ENCODE data around the gene SLCO4A1.

SLCO4A1 gene

DNA sequence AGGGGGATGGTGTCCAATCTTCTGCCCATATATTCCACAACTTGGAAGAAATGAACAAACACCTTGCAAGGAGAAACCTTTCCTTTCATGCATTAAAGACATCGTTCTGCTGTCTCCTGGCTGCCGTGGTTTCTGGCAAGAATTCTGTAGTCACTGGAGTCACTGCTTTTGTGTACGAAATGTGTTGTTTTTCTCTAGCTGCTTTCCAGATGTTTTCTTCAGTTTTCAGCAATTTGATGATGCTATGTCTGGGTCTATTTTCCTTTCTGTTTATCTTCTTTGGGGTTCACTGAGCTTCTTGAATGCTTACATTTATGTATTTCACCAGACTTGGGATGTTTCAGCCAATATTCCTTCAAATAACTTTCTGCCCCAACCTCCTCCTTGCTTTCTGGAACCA lies 40.6 kb upstream of the SLCO4A1 start:
- no peak for ATAC-seq
- no peak for TF ChIP-seq PPARA (CRISPR knock-in tag; IDR thresholded peaks at IDR 0.05; ENCODE audit: borderline replicate concordance)
- TF ChIP-seq, protein P1, sequence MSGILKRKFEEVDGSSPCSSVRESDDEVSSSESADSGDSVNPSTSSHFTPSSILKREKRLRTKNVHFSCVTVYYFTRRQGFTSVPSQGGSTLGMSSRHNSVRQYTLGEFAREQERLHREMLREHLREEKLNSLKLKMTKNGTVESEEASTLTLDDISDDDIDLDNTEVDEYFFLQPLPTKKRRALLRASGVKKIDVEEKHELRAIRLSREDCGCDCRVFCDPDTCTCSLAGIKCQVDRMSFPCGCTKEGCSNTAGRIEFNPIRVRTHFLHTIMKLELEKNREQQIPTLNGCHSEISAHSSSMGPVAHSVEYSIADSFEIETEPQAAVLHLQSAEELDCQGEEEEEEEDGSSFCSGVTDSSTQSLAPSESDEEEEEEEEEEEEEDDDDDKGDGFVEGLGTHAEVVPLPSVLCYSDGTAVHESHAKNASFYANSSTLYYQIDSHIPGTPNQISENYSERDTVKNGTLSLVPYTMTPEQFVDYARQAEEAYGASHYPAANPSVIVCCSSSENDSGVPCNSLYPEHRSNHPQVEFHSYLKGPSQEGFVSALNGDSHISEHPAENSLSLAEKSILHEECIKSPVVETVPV (CRISPR knock-in tag; IDR thresholded peaks at IDR 0.05): no peak
- TF ChIP-seq ESRRG (CRISPR knock-in tag; IDR thresholded peaks at IDR 0.05): no peak
- TF ChIP-seq ZNF565 (CRISPR knock-in tag; conservative IDR thresholded peaks at IDR 0.05; ENCODE audit: low read depth): no peak
- no peak for TF ChIP-seq ZC3H10 (CRISPR knock-in tag; IDR thresholded peaks at IDR 0.05)
- TF ChIP-seq CSDC2 (CRISPR knock-in tag; IDR thresholded peaks at IDR 0.05): no peak
- TF ChIP-seq TCF4 (CRISPR knock-in tag; IDR thresholded peaks at IDR 0.05; ENCODE audit: borderline replicate concordance): no peak
- no peak for TF ChIP-seq BACH2 (CRISPR knock-in tag; IDR thresholded peaks at IDR 0.05; ENCODE audit: borderline replicate concordance)
- TF ChIP-seq ISL1 (CRISPR knock-in tag; IDR thresholded peaks at IDR 0.05): no peak

DNA sequence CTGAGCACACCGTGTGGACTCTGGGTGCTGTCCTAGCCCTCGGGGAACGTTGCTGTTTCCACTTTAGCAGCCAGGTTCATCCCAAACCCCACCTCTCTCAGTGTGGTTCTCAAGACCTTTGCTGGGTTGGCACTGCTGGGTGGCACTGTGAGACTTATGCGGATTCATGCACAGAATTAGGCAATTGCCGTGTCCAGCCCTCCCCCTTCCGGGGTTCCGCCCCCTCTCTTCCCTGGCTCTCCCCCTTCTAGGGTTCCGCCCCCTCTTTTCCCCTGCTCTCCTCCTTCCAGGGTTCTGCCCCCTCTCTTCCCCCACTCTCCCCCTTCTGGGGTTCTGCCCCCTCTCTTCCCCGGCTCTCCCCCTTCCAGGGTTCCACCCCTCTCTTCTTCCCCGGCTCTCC lies 39.8 kb upstream of the SLCO4A1 start:
- TF ChIP-seq OSR1 (CRISPR knock-in tag; IDR thresholded peaks at IDR 0.05) (no peak), ZC3H10 (CRISPR knock-in tag; IDR thresholded peaks at IDR 0.05) (no peak), ISL1 (CRISPR knock-in tag; IDR thresholded peaks at IDR 0.05) (no peak), TOX (CRISPR knock-in tag; IDR thresholded peaks at IDR 0.05; ENCODE audit: borderline replicate concordance) (no peak), BACH2 (CRISPR knock-in tag; IDR thresholded peaks at IDR 0.05; ENCODE audit: borderline replicate concordance) (no peak), ESRRG (CRISPR knock-in tag; IDR thresholded peaks at IDR 0.05) (no peak), ARNTL (CRISPR knock-in tag; IDR thresholded peaks at IDR 0.05; ENCODE audit: borderline replicate concordance, low read depth) (no peak), PPARA (CRISPR knock-in tag; IDR thresholded peaks at IDR 0.05; ENCODE audit: borderline replicate concordance) (no peak), CSDC2 (CRISPR knock-in tag; IDR thresholded peaks at IDR 0.05) (no peak), SNAI2 (CRISPR knock-in tag; IDR thresholded peaks at IDR 0.05) (no peak), ZFP30 (CRISPR knock-in tag; IDR thresholded peaks at IDR 0.05) (no peak), RARB (CRISPR knock-in tag; IDR thresholded peaks at IDR 0.05) (no peak), TCF4 (CRISPR knock-in tag; IDR thresholded peaks at IDR 0.05; ENCODE audit: borderline replicate concordance) (no peak), ZFP3 (CRISPR knock-in tag; IDR thresholded peaks at IDR 0.05) (no peak), ZNF70 (CRISPR knock-in tag; IDR thresholded peaks at IDR 0.05) (no peak)
- TF ChIP-seq, protein P1 (CRISPR knock-in tag; IDR thresholded peaks at IDR 0.05): no peak
- TF ChIP-seq, protein P2, sequence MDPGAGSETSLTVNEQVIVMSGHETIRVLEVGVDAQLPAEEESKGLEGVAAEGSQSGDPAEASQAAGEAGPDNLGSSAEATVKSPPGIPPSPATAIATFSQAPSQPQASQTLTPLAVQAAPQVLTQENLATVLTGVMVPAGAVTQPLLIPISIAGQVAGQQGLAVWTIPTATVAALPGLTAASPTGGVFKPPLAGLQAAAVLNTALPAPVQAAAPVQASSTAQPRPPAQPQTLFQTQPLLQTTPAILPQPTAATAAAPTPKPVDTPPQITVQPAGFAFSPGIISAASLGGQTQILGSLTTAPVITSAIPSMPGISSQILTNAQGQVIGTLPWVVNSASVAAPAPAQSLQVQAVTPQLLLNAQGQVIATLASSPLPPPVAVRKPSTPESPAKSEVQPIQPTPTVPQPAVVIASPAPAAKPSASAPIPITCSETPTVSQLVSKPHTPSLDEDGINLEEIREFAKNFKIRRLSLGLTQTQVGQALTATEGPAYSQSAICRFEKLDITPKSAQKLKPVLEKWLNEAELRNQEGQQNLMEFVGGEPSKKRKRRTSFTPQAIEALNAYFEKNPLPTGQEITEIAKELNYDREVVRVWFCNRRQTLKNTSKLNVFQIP (CRISPR knock-in tag; IDR thresholded peaks at IDR 0.05; ENCODE audit: borderline replicate concordance, low read depth): no peak
- TF ChIP-seq, protein P3, sequence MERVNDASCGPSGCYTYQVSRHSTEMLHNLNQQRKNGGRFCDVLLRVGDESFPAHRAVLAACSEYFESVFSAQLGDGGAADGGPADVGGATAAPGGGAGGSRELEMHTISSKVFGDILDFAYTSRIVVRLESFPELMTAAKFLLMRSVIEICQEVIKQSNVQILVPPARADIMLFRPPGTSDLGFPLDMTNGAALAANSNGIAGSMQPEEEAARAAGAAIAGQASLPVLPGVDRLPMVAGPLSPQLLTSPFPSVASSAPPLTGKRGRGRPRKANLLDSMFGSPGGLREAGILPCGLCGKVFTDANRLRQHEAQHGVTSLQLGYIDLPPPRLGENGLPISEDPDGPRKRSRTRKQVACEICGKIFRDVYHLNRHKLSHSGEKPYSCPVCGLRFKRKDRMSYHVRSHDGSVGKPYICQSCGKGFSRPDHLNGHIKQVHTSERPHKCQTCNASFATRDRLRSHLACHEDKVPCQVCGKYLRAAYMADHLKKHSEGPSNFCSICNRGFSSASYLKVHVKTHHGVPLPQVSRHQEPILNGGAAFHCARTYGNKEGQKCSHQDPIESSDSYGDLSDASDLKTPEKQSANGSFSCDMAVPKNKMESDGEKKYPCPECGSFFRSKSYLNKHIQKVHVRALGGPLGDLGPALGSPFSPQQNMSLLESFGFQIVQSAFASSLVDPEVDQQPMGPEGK (CRISPR knock-in tag; IDR thresholded peaks at IDR 0.05; ENCODE audit: borderline replicate concordance): no peak
- no peak for ATAC-seq

DNA sequence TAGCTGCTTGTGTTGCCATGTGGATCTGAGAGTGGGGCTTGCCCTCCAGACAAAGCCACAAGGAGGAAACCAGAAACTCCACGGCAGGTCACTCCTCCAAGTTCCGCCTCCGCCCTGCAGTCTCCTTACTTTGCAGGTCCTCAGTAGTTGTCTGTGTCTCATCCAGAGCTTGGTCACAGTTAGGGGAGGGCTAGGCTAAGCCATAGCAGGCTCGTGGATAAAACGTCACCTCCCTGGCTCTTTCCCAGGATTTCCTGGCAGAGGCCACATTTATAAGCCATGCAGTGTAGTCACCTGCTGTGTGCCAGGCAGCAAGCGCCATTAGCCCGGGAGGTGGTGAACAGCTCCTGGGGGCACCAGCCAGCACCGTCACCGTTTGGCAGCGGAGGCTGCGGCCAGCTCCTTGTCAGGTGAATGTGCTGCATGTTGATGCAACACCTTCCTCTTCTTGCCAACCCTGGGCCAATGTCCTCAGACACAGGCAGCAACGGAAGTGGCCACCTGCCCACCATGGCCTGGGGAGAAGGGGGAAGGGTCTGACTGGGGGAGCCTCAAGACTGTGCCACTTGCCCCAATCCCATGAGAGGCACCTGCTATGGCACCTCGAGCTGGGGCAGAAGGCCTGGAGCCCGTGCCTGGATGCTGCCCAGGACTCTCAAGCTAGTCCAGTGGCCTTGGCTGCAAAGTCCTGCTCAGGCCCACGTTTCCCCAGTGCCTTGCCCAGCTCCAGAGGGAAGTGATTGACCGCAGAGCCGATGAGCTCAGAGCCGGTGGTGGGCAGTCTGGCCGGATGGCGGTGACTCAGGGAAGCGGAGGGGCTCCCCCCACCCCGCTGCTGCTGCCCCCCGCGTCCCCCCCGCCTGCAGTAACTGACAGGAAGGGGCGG lies 39.0 kb upstream of the SLCO4A1 start:
- TF ChIP-seq, protein P1 (CRISPR knock-in tag; IDR thresholded peaks at IDR 0.05): no peak
- TF ChIP-seq ZNF565 (CRISPR knock-in tag; conservative IDR thresholded peaks at IDR 0.05; ENCODE audit: low read depth): no peak
- no peak for TF ChIP-seq ARNTL (CRISPR knock-in tag; IDR thresholded peaks at IDR 0.05; ENCODE audit: borderline replicate concordance, low read depth)
- TF ChIP-seq TOX (CRISPR knock-in tag; IDR thresholded peaks at IDR 0.05; ENCODE audit: borderline replicate concordance): no peak
- no peak for TF ChIP-seq TCF4 (CRISPR knock-in tag; IDR thresholded peaks at IDR 0.05; ENCODE audit: borderline replicate concordance)
- no peak for TF ChIP-seq OSR1 (CRISPR knock-in tag; IDR thresholded peaks at IDR 0.05)
- peak; percentile 90 for ATAC-seq
